Measurements from ENCODE around the gene GRIA3.

Gene GRIA3

GRCh38 chrX:123184219-123184865 lies at the start of gene GRIA3:
TSS of gene GRIA3 (plus strand) at chrX:123184278. CDS start at chrX:123184536, 258 bp downstream.
- no peak for DNase-seq (ENCODE audit: low read depth)

GRCh38 chrX:123138473-123138872 lies 45.6 kb upstream of the GRIA3 start:
- no peak for DNase-seq (ENCODE audit: low read depth)

GRCh38 chrX:123140454-123140853 lies 43.6 kb upstream of the GRIA3 start:
- no peak for DNase-seq (ENCODE audit: low read depth)

GRCh38 chrX:123140904-123141303 lies 43.2 kb upstream of the GRIA3 start:
- no peak for DNase-seq (ENCODE audit: low read depth)

- no peak for DNase-seq (ENCODE audit: low read depth)
These were observed 30.2 kb upstream of the GRIA3 start for GRCh38 chrX:123153846-123154335.

- DNase-seq (ENCODE audit: low read depth): no peak
These were observed 28.8 kb upstream of the GRIA3 start for GRCh38 chrX:123155327-123155726.

GRCh38 chrX:123157586-123157985 lies 26.5 kb upstream of the GRIA3 start:
- DNase-seq (ENCODE audit: low read depth): no peak

- DNase-seq (ENCODE audit: low read depth): no peak
These were observed 24.7 kb upstream of the GRIA3 start for GRCh38 chrX:123159403-123159802.

GRCh38 chrX:123167621-123168020 lies 16.5 kb upstream of the GRIA3 start:
- no peak for DNase-seq (ENCODE audit: low read depth)

GRCh38 chrX:123169247-123169901 lies 14.7 kb upstream of the GRIA3 start:
- DNase-seq (ENCODE audit: low read depth): no peak

GRCh38 chrX:123170546-123170945 lies 13.5 kb upstream of the GRIA3 start:
- DNase-seq (ENCODE audit: low read depth): no peak

GRCh38 chrX:123171781-123172180 lies 12.3 kb upstream of the GRIA3 start:
- DNase-seq (ENCODE audit: low read depth): no peak

- no peak for DNase-seq (ENCODE audit: low read depth)
These were observed 11.2 kb upstream of the GRIA3 start for GRCh38 chrX:123172869-123173268.

- DNase-seq (ENCODE audit: low read depth): no peak
These were observed 10.2 kb upstream of the GRIA3 start for GRCh38 chrX:123173833-123174232.

- DNase-seq (ENCODE audit: low read depth): no peak
These were observed 8.5 kb upstream of the GRIA3 start for GRCh38 chrX:123175366-123176122.

- no peak for DNase-seq (ENCODE audit: low read depth)
These were observed 2.7 kb upstream of the GRIA3 start for GRCh38 chrX:123181233-123181914.

GRCh38 chrX:123184866-123185276 lies 793 bp downstream of the GRIA3 start:
- no peak for DNase-seq (ENCODE audit: low read depth)

- no peak for DNase-seq (ENCODE audit: low read depth)
These were observed 1.6 kb downstream of the GRIA3 start for GRCh38 chrX:123185721-123186120.

- no peak for DNase-seq (ENCODE audit: low read depth)
These were observed 2.7 kb downstream of the GRIA3 start for GRCh38 chrX:123186801-123187200.

GRCh38 chrX:123188081-123188480 lies 4.0 kb downstream of the GRIA3 start:
- DNase-seq (ENCODE audit: low read depth): no peak

- no peak for DNase-seq (ENCODE audit: low read depth)
These were observed 5.3 kb downstream of the GRIA3 start for GRCh38 chrX:123189338-123189737.

- DNase-seq (ENCODE audit: low read depth): no peak
These were observed 6.0 kb downstream of the GRIA3 start for GRCh38 chrX:123190096-123190495.

Data from activated gamma-delta T cell treated with anti-CD3 and anti-CD28 coated beads, Interleukin-2, amount 50 U/mL, for 16 hours (primary cell).